GM18520 (cell line): Measurements from ENCODE around the gene GIGYF2.
"Not testable (repeated sequence)": the region's sequence is repeated elsewhere in the genome, so short reads cannot be mapped to it uniquely, and the experiment has no call there.

ENCODE experiments used
- ATAC-seq: cut with Tn5 transposase; IDR thresholded peaks from one replicate; pipeline ENCODE4 v1.9.1; 2021; ENCODE audit not compliant: unreplicated experiment

Gene GIGYF2, protein sequence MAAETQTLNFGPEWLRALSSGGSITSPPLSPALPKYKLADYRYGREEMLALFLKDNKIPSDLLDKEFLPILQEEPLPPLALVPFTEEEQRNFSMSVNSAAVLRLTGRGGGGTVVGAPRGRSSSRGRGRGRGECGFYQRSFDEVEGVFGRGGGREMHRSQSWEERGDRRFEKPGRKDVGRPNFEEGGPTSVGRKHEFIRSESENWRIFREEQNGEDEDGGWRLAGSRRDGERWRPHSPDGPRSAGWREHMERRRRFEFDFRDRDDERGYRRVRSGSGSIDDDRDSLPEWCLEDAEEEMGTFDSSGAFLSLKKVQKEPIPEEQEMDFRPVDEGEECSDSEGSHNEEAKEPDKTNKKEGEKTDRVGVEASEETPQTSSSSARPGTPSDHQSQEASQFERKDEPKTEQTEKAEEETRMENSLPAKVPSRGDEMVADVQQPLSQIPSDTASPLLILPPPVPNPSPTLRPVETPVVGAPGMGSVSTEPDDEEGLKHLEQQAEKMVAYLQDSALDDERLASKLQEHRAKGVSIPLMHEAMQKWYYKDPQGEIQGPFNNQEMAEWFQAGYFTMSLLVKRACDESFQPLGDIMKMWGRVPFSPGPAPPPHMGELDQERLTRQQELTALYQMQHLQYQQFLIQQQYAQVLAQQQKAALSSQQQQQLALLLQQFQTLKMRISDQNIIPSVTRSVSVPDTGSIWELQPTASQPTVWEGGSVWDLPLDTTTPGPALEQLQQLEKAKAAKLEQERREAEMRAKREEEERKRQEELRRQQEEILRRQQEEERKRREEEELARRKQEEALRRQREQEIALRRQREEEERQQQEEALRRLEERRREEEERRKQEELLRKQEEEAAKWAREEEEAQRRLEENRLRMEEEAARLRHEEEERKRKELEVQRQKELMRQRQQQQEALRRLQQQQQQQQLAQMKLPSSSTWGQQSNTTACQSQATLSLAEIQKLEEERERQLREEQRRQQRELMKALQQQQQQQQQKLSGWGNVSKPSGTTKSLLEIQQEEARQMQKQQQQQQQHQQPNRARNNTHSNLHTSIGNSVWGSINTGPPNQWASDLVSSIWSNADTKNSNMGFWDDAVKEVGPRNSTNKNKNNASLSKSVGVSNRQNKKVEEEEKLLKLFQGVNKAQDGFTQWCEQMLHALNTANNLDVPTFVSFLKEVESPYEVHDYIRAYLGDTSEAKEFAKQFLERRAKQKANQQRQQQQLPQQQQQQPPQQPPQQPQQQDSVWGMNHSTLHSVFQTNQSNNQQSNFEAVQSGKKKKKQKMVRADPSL (N-terminal part only)

GRCh38 chr2:232697059-232697806, at the start of gene GIGYF2:
Gene GIGYF2 (plus strand): TSS chr2:232697331. CDS start chr2:232735198, 37,867 bp downstream.
- peak; percentile 59 for ATAC-seq

DNA sequence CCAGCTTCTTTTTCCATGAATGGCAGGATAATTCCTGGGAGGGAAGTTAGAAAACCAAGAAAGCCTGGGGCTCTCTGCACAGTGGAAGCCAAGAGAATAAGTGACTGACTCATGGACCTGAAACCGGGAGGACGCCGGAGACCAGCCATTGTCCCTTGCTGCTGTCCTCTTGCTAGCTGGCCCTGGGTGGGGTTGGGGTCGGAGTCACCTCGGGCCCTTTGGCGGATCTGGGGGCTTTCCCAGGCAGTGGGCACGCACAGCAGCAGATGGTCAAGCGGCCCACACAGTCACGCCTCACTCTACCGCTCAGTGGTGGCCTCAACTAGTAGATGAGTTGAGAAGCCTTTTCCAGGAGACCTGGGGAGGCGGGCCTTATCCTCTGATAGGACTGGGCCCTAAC, 48.1 kb upstream of the GIGYF2 start:
- no peak for ATAC-seq

GRCh38 chr2:232652505-232652851, 44.7 kb upstream of the GIGYF2 start:
- ATAC-seq = no peak

- ATAC-seq = no peak
Measured at GRCh38 chr2:232653441-232653840, 43.7 kb upstream of the GIGYF2 start.

DNA sequence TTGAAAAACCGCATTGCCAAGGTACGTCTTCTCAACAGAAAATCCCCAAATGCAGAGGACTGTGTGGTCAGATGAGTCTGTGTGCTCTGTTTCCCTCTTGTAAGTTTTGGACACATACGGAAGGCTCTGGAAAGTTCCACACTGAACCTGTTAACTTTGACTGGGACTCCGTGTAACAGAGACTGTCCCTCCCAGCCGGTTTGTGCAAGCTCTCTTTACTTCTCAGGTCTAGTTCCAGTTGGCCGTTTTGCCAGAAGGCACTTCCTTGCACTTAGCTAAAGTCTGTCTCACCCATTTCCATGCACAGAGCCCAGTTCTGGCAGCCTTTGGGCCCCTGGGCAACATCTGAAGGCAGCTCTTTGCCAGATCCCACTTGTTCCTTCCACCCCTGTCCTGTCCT, 41.7 kb upstream of the GIGYF2 start:
- ATAC-seq = no peak

- ATAC-seq = no peak
Measured at GRCh38 chr2:232658217-232658785, 38.8 kb upstream of the GIGYF2 start.

DNA sequence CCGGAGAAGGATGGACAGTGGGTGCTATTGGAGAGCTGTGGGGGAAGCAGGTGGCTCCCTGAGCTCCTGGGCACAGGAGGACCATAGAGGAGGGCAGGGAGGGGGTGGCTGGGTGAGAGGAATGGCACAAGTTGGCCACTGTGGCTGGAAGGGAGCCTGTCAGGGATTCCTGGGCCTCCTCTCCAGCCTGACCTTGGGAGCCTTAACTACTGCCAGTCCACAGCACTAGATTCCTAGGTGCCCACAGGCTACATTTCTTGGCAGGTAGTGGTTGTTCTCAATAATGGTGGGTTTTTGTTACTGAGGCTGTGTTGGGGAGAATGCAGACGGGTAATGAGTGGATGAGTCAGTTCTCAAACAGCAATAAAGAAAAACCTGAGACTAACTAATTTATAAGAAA, 37.8 kb upstream of the GIGYF2 start:
- no peak for ATAC-seq

- no peak for ATAC-seq
Measured at GRCh38 chr2:232662486-232663260, 34.5 kb upstream of the GIGYF2 start.

DNA sequence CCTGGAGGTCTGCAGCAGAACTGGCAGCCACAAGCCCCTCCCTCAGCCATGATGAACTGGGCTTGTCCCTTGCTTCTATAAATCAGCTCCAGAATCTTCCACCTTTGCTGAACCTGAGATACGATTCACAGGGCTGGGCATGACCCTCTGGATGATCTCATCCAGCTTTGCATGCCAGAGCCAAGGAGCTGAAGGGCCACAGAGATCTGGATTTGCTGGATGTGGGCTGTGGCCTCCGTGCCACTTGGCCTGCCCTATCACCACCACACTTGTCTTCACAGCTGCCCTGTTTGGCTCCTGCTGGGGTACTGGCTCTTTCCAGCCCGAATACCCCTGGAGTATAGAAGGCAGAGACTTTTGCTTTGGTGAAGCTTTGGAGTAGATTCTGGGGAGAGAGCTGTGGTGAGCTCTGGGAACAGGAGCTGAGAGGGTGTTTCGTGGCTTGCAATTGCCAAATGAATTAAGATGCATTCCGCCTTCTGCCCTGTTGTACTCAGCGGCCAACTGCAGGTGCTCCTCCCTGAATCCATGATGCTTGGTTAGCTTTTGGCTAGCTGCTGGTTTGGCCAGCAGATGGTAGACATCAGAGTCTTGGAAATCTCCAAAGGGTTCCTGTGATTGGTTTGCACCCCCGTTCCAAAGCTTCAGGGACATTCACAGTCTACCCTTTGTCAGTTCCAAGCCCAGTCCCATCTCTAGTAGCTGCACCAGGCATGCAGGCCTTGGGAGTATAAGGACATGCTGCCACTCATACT, 30.9 kb upstream of the GIGYF2 start:
- ATAC-seq = no peak

DNA sequence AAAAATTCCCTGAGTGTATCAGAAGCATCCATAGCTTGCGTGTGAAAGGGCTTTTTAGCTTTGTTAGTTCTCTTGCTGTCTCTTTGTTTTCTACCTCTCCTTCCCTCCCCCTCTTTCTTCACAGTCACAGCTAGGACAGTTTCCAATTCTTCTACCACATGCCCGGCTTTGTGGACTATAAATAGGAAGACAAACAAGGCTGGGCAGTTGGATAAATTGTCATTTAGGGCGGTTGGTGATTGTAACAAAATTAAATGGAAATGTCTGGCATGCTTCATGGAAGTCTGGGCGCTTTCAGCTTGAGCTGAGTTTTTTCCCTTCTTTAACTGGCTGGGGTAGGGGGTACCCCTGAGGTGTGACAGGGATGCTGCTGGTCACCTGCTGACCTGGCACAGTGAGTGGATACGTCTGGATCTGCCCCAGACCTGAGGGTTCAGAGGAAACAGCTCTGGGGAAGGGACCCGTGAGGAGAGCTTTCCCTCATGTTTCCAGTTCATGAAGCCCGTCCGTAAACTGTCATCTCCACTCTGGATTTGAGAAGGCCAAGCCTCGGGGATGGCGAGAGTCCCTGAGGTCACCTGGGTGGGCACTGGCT, 29.0 kb upstream of the GIGYF2 start:
- no peak for ATAC-seq

DNA sequence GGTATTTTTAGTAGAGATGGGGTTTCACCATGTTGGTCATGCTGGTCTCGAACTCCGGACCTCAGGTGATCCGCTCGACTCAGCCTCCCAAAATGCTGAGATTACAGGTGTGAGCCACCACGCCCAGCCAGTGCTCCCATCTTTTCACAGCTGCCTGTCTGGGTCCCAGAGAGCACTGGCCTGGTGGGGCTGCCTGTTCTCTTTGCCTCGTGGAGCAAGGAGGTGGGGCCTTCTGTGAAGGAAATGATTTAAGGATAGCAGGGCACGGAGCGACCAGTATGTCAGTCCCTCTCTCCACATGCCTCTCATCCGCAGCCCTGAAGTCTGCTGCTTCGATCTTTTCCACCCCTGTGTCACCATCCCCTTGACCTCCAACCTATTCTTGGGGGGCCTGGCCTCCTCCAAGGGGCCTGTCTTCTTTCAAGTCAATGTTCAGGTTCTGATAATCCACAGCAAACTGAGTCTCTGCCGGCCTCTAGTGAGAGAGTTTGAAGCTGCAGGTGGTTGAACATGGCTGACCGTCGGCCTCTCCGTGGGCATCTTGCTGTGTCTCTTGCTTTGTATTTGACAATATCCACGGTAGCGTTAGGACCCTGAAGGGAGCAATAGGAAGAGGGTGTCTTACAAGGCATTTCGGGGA, 28.2 kb upstream of the GIGYF2 start:
- ATAC-seq = no peak

- no peak for ATAC-seq
Measured at GRCh38 chr2:232672588-232672987, 24.5 kb upstream of the GIGYF2 start.

DNA sequence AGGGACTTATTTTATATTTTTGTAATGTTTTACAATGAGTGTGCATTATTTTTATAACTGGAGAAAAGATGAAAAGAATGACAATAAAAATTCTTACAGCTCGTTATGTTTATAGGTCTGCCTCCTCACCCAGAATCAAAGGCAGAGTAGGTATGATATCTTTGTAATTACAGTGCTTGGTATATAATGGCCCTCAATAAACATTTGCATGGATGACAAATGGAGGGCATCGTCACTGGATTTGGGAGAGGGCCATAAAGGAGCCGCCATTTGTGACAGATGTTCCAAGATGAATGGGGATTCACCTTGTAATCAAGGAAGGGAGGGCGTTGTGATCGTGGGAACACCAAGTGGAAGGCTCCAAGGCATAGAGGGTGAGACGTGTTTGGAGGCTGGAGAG, 22.6 kb upstream of the GIGYF2 start:
- no peak for ATAC-seq

DNA sequence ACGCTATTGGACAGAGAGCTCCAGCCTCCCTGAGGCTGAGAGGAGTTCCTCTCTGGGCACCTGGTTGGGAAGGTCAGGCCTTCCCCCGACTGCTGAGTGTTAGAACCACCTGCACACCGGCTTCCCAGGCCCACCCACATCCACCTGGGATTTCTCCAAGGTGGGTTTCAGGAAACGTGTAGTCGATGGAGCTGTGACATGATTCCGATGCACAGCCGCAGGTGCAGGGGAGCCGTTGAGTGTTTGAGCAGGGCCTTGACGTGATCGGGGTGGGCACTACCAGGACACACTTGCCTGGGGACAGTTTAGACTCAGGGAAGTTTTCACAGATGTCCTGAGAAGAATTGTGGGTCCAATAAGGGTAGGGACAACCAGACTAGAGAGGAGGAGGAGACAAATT, 21.8 kb upstream of the GIGYF2 start:
- ATAC-seq = no peak

- no peak for ATAC-seq
Measured at GRCh38 chr2:232680006-232680405, 17.1 kb upstream of the GIGYF2 start.

GRCh38 chr2:232681527-232681926, 15.6 kb upstream of the GIGYF2 start:
- ATAC-seq = no peak

GRCh38 chr2:232683368-232683767, 13.8 kb upstream of the GIGYF2 start:
- ATAC-seq = no peak

DNA sequence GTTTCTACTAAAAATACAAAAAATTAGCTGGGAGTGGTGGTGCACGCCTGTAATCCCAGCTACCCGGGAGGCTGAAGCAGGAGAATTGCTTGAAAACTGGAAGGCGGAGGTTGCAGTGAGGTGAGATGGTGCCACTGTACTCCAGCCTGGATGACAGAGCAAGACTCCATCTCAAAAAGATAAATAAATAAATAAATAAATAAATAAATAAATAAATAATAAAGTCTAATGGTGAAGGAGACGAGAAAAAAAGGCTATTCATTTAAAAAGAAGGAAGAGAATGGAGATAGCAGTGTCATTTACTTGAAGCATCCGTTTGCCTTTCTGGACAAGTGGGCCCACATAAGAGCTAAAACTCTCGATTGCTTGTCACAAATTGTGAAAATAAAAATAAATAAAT, 11.7 kb upstream of the GIGYF2 start:
- ATAC-seq = not testable (repeated sequence)
